Uterus (tissue), 2 donors: ENCODE data around the gene DXO.
"Not testable (repeated sequence)": the region's sequence is repeated elsewhere in the genome, so short reads cannot be mapped to it uniquely, and the experiment has no call there.

Source experiments
- CTCF ChIP-seq, 4 experiments: fragments of 200-600 bp in 2 of 4; fragments of 450-650 bp in 2 of 4; sonication (generic) in 2 of 4; IDR thresholded peaks; one replicate each; pipeline ENCODE4 v1.5.1; 2016 to 2019; ENCODE audit warnings: antibody characterized with exemption in 4 of 4, mild to moderate bottlenecking in 2 of 4, moderate library complexity in 1 of 4
- POLR2A ChIP-seq, 2 donors: fragments of 450-650 bp; IDR thresholded peaks; one replicate each; pipeline ENCODE4 v1.6.1; 2016; ENCODE audit warnings: antibody characterized with exemption in 2 of 2, mild to moderate bottlenecking in 1 of 2, moderate library complexity in 1 of 2

- not testable (repeated sequence) for TF ChIP-seq CTCF, POLR2A (IDR thresholded peaks at IDR 0.05)
These were observed 39.8 kb downstream of the DXO start for GRCh38 chr6:31932137-31932536.
